DMS 273 (cell line): ENCODE results near the gene HLA-DOB.
"Not testable (repeated sequence)": the region's sequence is repeated elsewhere in the genome, so short reads cannot be mapped to it uniquely, and the experiment has no call there.

Experiments
- DNase-seq: peaks from one replicate; lab custom pipeline; 2025; ENCODE audit not compliant: unreplicated experiment; lab: John Stamatoyannopoulos, UW

Gene HLA-DOB

GRCh38 chr6:32815115-32815514 is 1.7 kb downstream of the HLA-DOB start:
- DNase-seq = no peak

- no peak for DNase-seq
Observed at GRCh38 chr6:32814145-32814544, 2.7 kb downstream of the HLA-DOB start.

- no peak for DNase-seq
Observed at GRCh38 chr6:32809171-32809570, 7.6 kb downstream of the HLA-DOB start.

GRCh38 chr6:32807020-32807580 is 9.7 kb downstream of the HLA-DOB start:
- no peak for DNase-seq

GRCh38 chr6:32805404-32805803 is 11.4 kb downstream of the HLA-DOB start:
- DNase-seq = not testable (repeated sequence)

- no peak for DNase-seq
Observed at GRCh38 chr6:32803416-32803815, 13.4 kb downstream of the HLA-DOB start.

GRCh38 chr6:32799740-32800139 is 17.1 kb downstream of the HLA-DOB start:
- no peak for DNase-seq

- DNase-seq = no peak
Observed at GRCh38 chr6:32799168-32799567, 17.6 kb downstream of the HLA-DOB start.

- peak; percentile 82 for DNase-seq
Observed at GRCh38 chr6:32796848-32797776, 19.7 kb downstream of the HLA-DOB start.

GRCh38 chr6:32794510-32794909 is 22.3 kb downstream of the HLA-DOB start:
- DNase-seq = no peak

GRCh38 chr6:32792901-32793435 is 23.8 kb downstream of the HLA-DOB start:
- DNase-seq = no peak

- no peak for DNase-seq
Observed at GRCh38 chr6:32790306-32790705, 26.5 kb downstream of the HLA-DOB start.

- peak; percentile 71 for DNase-seq
Observed at GRCh38 chr6:32785781-32786533, 30.8 kb downstream of the HLA-DOB start.

- DNase-seq = not testable (repeated sequence)
Observed at GRCh38 chr6:32782923-32783322, 33.9 kb downstream of the HLA-DOB start.

- no peak for DNase-seq
Observed at GRCh38 chr6:32779036-32779435, 37.8 kb downstream of the HLA-DOB start.

- no peak for DNase-seq
Observed at GRCh38 chr6:32775071-32775470, 41.7 kb downstream of the HLA-DOB start.

GRCh38 chr6:32774426-32774825 is 42.4 kb downstream of the HLA-DOB start:
- no peak for DNase-seq

- no peak for DNase-seq
Observed at GRCh38 chr6:32772656-32773055, 44.1 kb downstream of the HLA-DOB start.

- no peak for DNase-seq
Observed at GRCh38 chr6:32764048-32764447, 52.8 kb downstream of the HLA-DOB start.

- DNase-seq = peak; percentile 5
Observed at GRCh38 chr6:32763421-32763820, 53.4 kb downstream of the HLA-DOB start, which contains the start of gene HLA-DQB2. TSS of gene HLA-DQB2 (minus strand) at chr6:32763532. CDS start at chr6:32763470, 62 bp downstream.
